Effector CD4-positive, alpha-beta T cell (primary cell): ENCODE measurements around the gene TTLL5.
"Not testable (repeated sequence)": the region's sequence is repeated elsewhere in the genome, so short reads cannot be mapped to it uniquely, and the experiment has no call there.

Source experiments
- DNase-seq: peaks from one replicate; pipeline ENCODE4 v3.0.0-alpha.2; 2020

The TTLL5 gene

DNA sequence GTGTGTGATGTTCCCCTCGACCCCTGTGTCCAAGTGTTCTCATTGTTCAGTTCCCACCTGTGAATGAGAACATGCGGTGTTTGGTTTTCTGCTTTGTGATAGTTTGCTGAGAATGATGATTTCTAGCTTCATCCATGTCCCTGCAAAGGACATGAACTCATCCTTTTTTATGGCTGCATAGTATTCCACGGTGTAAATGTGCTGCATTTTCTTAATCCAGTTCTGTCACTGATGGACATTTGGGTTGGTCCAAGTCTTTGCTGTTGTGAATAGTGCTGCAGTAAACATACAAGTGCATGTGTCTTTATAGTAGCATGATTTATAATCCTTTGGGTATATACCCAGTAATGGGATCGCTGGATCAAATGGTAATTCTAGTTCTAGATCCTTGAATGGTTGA is 259.4 kb downstream of the TTLL5 start:
- DNase-seq = not testable (repeated sequence)

DNA sequence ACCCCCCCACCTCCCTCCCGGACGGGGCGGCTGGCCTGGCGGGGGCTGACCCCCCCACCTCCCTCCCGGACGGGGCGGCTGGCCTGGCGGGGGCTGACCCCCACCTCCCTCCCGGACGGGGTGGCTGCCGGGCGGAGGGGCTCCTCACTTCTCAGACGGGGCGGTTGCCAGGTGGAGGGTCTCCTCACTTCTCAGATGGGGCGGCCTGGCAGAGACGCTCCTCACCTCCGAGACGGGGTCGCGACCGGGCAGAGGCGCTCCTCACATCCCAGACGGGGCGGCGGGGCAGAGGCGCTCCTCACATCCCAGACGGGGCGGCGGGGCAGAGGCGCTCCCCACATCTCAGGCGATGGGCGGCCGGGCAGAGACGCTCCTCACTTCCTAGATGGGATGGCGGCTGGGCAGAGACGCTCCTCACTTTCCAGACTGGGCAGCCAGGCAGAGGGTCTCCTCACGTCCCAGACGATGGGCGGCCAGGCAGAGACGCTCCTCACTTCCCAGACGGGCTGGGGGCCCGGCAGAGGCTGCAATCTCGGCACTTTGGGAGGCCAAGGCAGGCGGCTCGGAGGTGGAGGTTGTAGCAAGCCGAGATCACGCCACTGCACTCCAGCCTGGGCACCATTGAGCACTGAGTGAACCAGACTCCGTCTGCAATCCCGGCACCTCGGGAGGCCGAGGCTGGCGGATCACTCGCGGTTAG is 264.2 kb downstream of the TTLL5 start:
- not testable (repeated sequence) for DNase-seq

DNA sequence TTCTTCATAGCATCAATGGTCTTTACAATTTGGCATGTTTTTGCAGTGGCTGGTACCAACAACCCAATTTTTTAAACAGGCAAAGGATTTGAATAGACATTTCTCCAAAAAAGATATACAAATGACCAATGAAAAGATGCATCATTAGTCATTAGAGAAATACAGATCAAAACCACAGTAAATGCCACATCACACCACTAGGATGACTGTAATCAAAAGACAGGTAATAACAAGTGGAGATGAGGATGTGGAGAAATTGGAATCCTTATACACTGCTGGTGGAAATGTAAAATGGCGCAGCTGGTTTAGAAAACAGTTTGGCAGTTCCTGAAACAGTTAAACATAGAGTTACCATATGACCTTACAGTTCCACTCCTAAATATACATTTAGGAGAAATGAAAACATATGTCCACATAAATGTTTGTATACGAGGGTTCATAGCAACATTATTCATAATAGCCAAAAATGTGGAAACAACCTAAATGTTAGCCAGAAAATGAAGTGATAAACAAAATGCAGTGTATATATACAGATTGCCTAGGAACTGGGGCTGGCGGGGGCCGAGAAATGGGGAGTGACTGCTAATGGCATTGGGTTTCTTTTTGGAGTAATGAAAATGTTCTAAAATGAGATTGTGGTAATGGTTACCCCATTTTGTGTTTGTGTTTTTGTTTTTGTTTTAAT is 265.5 kb downstream of the TTLL5 start:
- DNase-seq = no peak

DNA sequence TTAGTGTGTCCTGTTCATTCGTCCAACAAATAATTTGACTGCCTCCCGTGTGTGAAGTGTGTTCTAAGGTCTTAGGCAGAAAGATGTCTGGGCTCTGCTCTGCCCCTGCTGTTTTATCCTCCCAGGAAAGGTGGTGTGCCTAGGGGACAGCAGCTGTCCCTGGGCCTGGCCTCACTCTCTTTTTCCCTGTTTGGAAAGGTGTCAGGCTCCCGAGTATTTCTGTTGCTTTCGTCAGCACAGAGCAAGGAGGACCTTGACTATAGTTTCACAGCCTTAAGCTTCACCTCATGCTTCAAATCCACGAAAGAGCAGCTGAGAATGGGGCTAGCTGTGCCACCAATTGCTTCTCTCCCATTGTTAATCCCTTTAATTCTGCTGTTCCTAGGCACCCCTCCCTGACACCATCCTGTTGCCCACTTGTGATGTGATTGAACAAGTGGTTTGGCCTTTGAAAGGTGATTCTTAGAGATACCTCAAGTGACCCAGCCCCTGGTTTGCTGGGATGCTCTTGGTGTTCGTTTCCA is 266.6 kb downstream of the TTLL5 start:
- no peak for DNase-seq

DNA sequence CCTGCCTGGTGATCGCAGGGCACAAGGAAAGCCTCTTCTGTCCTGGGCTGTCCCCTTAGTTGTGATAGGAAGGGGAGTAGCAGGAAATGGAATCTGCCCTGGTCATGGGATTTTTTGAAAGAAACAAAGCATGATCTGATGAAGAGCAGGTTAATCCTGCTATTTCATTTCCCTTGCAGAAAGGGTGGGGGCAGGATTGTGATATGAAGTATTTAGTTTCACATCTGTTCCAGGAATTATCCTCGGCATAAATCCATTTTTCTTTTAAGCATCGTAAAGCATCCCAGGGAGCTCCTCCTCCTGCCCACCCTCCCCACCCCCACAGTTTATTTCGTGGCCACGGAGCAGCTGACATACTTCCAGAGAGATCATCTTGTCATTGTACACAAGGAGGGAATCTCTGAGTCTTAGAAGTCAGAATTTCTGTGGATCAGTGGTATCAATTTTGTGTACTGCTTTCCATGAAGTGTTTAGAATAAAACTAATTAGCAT is 267.7 kb downstream of the TTLL5 start:
- DNase-seq = no peak

DNA sequence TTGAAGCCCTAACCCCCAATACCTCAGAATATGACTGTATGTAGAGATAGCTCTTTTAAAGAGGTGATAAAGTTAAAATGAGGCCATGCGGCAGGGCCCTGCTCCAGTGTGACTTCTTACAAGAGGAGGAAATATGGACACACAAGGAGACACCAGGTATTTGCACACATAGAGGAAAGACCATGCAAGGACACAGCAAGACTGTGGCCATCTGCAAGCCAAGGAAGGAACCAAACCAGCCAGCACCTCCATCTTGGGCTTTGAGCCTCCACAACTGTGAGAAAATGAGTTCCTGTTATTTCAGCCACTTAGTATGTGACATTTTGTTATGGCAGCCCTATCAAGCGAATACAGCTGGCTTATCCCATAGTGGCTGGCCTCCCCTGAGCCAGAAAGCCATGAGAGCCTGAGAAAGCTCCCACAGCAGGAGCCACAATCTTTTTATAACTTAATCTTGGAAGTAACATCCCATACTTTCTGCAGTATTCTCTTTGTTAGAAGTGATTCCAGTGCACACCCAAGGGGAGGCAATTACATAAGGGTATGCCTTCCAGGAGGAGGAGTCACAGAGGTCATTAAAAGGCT is 272.8 kb downstream of the TTLL5 start:
- DNase-seq = no peak

DNA sequence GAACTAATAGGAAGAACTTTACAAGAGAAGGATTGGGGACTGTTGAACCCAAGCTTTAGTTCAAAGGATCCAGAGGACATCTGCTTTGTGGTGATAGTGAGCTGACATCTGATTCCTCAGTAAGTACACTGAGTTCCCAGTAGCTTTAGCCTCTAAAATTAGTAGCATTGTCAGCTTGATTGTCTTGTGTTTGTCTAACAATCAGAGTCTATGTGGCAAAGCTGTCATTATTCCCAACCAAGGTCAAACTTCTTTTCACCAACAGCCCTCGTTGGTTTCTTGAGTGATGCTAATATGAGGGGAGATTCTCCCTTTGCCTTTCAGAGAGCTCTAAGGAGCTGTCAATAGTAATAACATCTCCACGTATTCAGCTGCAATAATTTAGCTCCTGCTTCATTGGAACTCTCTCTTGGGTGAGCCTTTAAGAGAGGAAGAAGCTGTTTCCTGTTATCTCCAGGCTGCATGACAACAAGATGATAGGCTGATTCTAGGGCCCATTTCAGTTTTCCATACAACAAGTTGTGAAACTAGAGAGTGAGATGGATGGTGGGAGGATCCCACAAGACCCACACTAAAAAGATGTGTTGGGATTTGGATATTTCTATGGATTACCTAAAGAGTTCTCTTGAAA is 274.1 kb downstream of the TTLL5 start:
- DNase-seq = no peak

DNA sequence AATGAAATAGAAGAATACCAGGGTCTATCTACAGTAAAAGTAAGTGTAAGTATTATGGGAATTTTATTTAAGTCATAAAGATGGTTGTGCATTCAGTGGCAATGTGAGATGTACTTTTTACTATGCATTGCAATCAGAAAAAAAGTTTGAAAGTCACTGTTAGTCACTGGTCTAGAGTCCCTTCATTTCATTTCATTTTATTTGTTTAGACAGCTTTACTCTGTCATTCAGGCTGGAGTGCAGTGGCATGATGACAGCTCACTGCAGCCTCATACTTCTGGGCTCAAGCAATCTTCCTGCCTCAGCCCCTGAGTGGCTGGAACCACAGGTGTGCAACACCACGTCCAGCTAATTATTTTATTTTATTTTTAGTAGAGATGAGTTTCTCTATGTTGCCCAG is 278.2 kb downstream of the TTLL5 start:
- no peak for DNase-seq

DNA sequence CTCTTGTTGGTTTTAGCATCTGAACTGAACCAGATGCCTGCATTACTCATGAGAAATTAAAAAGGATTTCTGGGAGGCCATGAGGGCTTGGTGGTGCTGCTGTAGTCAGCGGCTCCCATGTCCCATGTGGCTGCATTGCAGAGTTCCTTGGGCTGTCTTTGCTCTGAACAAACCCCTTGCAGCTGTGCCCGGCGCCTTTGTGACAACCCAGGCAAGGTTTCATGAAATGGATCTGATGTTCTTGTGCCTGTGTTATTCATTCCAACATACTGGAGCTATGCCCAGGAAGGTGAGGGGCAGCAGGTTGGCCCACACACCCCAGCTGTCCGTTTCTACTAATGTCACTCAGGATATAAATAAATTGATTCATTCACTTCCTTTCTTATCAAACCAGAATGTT is 280.0 kb downstream of the TTLL5 start:
- DNase-seq = no peak

DNA sequence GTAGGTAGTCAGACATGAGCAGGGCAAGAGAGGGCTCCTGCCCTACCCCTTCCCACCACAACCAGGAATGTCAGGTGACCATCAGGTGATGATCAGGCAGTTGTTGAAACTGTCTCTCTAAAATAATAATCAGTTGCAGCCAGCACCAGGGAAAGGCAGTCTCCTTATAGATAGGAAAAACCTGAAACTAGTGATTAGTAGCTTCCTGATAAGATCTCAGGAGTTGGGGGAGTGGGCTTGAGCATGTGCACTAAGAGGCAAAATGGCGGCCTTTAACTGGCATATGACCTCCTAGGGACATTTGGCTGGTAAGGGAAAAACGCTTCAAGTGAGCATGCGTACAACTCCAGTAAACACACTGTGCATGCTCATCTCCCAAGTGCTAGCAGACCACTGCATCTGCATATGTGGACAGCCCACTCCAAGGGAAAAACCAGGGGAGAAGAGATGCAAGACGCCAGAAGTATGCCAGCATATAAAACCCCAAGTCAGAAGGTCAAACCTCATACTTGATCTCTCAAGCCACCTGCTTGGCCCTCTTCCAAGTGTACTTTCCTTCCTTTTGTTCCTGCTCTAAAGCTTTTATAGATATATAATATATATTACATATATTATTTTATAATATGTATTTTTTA is 283.7 kb downstream of the TTLL5 start:
- no peak for DNase-seq

DNA sequence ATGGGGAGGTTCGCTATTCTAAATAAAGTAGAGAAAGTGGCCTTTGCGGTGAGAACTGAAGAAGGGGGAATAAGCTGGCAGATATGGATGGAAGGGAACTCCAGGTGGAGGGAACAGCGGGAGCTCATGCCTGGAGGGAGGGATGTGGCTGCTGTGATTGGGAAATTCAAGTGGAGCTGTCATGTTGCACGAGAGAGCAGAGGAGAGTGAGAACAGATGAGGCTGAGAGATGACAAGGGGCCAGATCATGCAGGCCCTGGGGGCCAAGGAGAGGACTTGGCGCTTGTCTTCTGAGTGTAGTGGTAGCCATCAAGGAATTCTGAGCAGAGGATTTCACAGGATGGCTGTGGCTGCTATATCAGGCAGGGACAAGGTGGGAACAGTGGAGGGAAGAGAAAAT is 285.7 kb downstream of the TTLL5 start:
- DNase-seq = no peak

DNA sequence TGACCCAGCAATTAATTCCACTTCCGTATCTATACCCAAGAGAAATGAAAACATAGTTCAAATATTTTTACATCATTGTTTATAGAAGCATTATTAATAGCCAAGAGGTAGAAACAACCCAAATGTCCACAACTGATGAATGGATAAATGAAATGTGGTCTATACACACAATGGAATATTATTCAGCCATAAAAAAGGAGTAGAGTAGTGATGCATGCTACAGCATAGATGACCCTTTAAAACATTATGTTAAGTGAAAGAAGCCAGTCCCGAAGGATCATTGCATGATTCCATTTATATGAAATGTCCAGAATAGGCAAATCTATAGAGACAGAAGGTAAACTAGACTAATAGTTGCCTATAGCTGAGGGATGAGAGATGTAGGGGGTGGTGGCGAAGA is 291.4 kb downstream of the TTLL5 start:
- no peak for DNase-seq

DNA sequence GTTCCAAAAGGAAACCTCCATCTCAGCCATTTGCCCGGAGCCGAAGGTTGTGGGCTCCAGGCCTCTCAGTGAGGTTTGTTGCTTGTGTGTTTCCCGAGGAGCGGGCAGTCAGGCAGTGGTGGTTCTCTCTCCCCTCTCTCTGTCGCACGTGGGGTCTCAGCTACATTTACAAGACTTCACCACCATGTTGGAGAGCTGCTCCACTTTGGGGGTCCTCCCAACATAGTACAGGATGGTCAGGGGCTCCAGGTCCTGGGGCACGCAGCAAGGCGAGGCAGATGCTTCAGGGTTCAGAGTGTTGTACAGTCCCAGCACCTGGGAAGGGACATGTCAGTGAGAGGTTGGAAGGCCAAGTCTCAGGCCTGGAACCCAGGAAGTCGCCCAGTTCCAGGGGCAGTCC is 298.0 kb downstream of the TTLL5 start:
- no peak for DNase-seq

DNA sequence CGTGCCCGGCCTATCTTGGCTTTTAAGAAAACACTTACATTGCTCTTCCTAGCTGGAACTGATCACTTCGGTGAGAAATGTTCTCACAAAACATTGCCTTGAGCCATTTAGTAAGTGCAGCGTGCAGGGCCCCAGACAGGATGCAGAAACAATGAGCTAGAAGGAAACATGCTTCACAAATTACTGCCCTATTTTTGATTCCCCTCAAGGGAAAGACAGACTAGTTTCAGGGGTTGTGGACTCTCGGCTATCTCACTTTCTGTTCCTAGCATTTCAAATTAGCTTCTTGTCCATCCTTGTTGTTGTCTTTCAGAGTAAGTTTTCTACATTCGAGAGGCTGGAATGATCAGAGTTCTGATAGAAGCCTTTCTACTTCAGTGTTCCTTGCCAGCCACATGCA is 299.2 kb downstream of the TTLL5 start:
- no peak for DNase-seq

DNA sequence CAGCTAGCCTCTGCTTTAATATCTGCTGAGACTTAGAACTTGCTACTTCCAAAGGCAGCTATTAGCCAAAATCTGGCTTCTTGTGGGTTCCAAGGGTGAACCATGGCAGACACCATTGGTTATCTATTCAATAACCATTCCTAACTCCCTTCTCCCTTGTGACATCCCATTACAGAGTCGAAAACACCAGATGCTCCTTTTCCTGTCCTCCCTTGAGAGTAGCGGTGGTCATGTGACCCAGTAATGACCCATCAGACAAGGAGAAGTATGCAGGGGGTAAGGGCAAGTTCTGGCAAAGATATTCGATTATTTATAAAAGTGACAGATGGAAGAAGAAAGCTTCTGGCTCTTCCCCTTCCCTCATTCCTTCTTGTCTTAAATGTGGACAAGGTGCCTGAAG is 300.6 kb downstream of the TTLL5 start:
- DNase-seq = no peak

DNA sequence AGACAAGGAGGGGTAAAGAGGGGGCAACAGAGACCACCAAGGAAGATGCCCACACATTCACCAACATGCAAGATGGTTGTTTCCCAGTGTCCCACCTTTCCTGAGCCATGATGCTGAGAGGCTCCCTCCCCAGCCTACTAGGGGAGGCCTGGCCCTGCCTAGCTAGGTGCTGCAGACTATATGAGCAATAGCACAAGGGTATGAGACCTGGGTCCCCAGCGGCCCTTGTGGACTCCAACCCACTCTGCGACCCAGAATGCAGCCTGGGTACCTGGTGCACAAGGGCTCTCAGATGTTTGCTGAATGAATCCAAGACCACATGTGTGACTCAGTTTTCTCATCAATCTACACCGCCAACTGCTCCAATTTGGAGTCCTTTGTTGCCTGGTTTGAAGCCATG is 306.8 kb downstream of the TTLL5 start:
- DNase-seq = no peak

DNA sequence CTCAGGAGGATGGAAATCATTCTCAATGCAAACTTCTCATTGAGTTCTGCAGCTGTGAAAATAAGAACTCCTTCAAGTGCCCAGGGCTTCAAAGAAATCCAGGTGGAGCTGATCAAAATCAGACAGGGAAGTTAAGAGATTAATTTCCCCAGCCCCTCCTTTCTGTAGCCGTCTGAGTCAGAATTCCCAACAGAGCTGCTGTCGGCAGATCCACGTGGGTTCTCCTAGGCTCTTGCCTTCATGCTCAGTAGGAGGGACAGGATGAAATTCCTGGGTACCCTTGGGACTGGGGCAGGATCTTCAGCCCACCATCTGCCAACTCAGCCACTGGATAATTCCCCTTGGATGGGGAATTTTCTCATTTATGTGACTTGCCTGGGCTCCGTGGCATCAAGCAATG is 307.4 kb downstream of the TTLL5 start:
- no peak for DNase-seq

DNA sequence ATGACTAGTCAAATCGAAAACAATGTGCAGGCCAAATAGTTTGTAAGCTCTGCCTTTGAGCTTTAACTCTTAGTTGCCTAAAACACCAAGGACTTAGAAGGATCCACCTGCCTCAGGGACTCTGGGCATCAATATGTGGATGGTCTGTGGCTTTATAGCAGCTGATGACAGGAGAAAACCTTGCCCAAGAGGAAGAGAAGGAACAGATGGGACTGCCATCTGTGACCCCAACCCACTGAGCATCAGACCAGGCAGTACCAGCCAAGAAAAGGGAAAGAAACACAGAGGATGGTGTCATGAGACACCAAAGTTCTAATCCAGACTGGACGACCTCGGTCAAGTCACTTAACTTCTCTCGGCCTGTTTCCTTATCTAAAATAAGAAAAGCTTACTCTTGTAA is 308.1 kb downstream of the TTLL5 start:
- DNase-seq = no peak

DNA sequence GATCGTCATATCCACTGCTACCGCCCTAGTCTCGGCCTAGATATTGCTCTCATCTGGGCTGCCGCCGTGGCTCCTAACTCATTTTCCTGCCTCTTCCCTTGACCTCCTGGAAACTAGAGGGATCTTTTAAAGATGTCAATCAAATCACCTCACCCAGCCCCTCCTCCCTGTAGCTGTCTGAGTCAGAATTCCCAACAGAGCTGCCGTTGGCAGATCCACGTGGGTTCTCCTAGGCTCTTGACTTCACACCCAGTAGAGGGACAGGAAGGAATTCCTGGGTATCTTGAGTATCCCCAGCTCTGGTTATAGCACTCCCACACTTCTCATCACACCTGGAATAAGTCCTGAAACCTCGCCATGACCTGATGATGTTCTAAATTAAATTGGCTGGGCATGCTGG is 308.8 kb downstream of the TTLL5 start:
- DNase-seq = no peak

DNA sequence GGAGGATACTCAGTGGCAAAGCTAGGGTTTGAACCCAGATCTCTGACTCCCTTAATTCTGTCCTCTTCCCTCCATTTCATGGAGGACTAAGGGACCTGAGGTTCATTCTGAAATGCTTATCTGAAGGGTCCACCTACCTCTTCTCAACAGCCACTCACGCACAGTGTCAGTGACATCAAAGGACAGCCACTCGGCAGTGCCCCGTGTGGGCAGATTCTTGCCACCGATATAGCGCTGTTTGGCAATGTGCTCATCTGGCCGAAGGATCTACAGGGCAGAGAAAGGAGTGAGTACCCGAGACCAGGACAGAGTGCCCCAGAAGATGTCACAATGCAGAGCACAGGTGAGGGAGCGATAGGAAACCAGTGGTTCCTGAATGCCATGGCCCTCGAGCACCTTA is 309.9 kb downstream of the TTLL5 start:
- DNase-seq = no peak

DNA sequence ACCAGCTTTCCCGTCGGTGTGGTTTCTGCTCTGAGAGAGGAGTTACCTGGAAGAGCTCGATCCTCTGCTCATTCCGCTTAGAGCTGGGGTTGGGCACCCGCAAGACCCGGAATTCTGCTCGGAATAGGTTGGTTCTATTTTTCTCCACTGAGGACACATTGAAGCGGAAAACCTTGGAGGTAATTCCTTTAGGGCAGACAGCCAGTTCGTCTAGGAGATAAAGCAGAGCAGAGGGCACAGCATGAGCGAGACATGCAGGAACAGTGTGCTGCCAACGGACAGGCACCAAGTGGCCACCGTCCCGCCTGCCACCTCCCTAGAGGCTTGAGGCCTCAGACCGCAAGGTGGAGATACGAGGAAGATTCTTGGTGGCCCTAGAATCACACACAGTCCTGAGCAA is 310.5 kb downstream of the TTLL5 start:
- DNase-seq = no peak

DNA sequence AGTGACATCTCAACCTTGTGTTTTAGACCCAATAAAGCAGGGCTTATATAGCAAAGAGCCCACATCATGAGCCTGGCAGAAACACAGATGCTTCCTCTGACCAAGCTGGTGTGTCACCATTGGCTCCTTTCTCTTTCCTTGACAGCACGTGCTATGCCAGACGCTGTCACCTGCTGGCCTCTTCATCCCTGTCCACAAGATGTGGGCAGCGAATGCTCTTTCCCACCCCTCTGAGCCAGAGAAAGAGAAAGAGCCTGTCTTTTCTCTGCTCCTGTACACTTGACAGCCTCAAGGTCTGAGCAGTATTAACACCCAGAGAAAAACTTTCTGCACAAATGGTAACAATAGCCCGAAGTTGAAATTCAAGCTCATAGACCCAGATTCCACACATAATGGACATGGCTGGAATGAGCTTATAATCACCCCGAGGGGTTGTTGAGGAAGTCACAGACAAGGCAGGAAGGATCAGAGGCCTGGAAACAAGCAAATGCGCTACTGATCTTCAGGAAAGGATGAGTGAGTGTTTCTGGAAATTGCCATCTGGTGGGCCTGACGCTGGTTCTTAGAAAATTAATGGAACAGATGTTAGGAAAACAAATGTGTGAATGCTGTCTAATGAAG is 311.9 kb downstream of the TTLL5 start:
- no peak for DNase-seq
